ENCODE data around the gene TWIST1. TPM values are rescaled to one million over a fixed set of nuclear protein-coding genes. Genes with fewer than 3 reads are reported as not detected.

TWIST1 gene
- total and polyA plus RNA-seq, 12 donors, result 1.8 to 22.1 (median 10.5) TPM

DNA sequence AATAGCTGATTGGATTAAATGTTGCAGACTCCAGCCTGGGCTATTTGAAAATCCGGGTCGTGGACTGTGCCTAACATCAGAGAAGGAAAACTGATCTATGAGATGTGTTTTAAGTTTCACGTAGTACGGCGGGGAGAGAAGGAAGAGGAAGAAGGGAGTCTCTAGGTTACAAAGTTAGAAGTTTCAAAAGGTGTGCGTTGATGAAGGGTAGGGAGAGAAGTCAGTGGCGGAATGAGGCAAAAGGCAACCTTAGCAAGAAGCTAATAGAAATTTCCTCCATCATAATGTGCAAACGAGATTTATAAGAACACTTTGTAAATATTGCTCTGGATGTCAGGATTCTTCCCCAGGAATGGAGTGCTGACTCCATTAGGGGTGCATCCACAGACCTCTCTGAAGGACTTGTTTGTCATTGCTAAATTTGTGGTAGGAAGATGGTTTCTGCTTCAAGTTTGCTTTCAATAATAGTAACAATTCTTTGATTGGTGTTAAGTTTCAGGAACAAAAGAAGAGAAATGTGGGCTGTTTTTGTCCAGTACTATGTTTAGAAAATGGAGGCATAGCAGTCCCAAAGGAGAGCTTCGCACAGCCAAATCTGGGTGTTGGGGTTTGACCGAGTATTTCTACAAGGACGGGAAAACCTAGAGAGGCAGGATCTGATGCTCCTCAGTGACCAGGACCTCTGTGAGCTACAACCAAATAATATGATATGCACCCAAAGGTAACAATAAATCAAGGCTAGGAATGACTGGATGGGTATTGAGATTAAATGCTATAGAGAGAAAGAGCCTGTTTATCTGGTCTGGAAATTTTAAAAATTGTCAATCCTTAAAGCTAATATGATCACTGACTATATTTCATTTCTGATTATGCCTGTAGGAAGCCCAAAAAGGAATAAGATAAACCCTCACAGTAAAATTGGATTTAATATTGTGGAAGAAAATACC is 8.2 kb downstream of the TWIST1 start:
- DNase-seq, result no peak
- WGBS, 4 donors, result 61 to 73% (median 68%) methylated on average over 11 of the region's 11 CpGs
- Histone ChIP-seq H3K36me3 (replicated peaks in 1 of 2) (no peaks in the 10 kb centered on the region), H3K4me1 (replicated peaks in 1 of 2) (peaks cover 0 to 10% of the 10 kb centered on the region in 2 donors), H3K27me3 (peaks cover 60% of the 10 kb centered on the region), H3K27ac (no peak overlapping the region), H3K9me3 (replicated peaks in 1 of 3) (no peaks in the 10 kb centered on the region), H3K4me3 (no peak overlapping the region)
- no peak for TF ChIP-seq CTCF (IDR thresholded peaks at IDR 0.05)
- no peak for TF ChIP-seq POLR2A (IDR thresholded peaks at IDR 0.05)
- intact Hi-C loops (cut with DNase I), result no loop called here

DNA sequence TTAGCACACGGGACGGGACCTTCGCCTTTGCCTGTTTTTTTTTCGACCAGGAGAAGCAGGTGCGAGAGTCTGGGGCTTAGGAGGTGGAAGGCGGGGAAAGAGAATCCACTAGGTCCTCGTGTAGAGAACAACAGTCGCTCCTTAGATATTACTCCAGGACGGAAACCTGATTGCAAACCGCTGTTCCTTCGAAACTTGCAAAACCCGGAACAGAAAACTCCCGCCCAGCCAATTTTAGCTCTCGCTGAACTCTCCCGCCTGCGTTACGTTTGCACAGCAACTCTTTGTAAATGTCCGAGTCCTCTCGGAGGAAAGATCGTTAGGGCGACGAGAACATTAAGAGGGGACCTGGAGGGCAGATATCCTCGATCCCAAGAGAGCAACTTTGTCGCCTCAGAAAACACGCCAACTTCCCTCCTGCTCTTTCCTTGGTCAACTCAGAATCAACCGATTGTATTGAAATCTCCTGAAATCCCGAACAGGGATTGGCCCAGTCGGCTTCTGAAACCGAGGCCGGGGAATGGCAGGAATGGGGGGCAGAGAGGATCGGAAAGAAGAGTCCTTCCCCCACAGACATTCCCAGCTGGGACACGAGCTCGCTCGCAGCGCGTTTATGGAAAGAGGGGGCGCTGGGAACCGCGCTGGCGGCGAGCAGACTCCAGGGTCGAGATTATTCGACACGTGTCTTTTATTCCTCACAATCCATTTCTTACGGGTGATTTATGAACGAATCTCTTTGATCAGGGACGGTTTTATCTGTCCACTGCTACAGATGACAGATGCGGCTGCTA is 9.9 kb downstream of the TWIST1 start:
- WGBS, 4 donors, result 4 to 9% (median 4%) methylated on average over 47 to 48 of the region's 48 CpGs
- Histone ChIP-seq H3K27ac (peak overlapping the region in 1 of 5 donors; percentile 52), H3K4me3 (peak overlapping the region in 3 of 4 donors; percentile 22 to 52 (median 26)), H3K9me3 (replicated peaks in 1 of 3) (no peaks in the 10 kb centered on the region), H3K27me3 (peaks cover 61% of the 10 kb centered on the region), H3K36me3 (replicated peaks in 1 of 2) (no peaks in the 10 kb centered on the region), H3K4me1 (replicated peaks in 1 of 2) (peaks cover 0 to 10% of the 10 kb centered on the region in 2 donors)
- TF ChIP-seq POLR2A (IDR thresholded peaks at IDR 0.05) (no peak), CTCF (IDR thresholded peaks at IDR 0.05) (no peak)
- intact Hi-C loops (cut with DNase I), result no loop called here
- DNase-seq, result peak in 5 of 7 donors; percentile 23 to 52 (median 34)

GRCh38 chr7:19107081-19107355 is 10.4 kb downstream of the TWIST1 start:
- 3 to 24% (median 8%) methylated on average over 6 of the region's 6 CpGs for WGBS, 4 donors
- Histone ChIP-seq H3K4me3 (peak overlapping the region in 2 of 4 donors; percentile 26 to 52), H3K27ac (peak overlapping the region in 1 of 5 donors; percentile 52), H3K36me3 (replicated peaks in 1 of 2) (no peaks in the 10 kb centered on the region), H3K27me3 (peaks cover 56% of the 10 kb centered on the region), H3K4me1 (replicated peaks in 1 of 2) (peaks cover 0 to 10% of the 10 kb centered on the region in 2 donors), H3K9me3 (replicated peaks in 1 of 3) (no peaks in the 10 kb centered on the region)
- no peak for DNase-seq
- intact Hi-C loops (cut with DNase I), result no loop called here
- TF ChIP-seq CTCF (IDR thresholded peaks at IDR 0.05), result no peak
